Left cardiac atrium (tissue), 4 donors: ENCODE measurements around the gene ZFP3. TPM values are rescaled to one million over a fixed set of nuclear protein-coding genes. Genes with fewer than 3 reads are reported as not detected.
"Not testable (repeated sequence)": the region's sequence is repeated elsewhere in the genome, so short reads cannot be mapped to it uniquely, and the experiment has no call there.

Source experiments
- ATAC-seq, 2 donors: fragments of 200-7000 bp; cut with Tn5 transposase; one replicate each; pipeline ENCODE4 v1.9.1; 2020; ENCODE audit warnings: mild to moderate bottlenecking in 2 of 2, moderate library complexity in 2 of 2
- DNase-seq: peaks from one replicate; pipeline ENCODE4 v3.0.0-alpha.2; 2020
- intact Hi-C, 2 donors: fragments of 100-400 bp; cut with DNase I; formaldehyde crosslinking; loops; one replicate each; pipeline versions ENCODE4 v1.14.1 to v1.15.1; 2022 to 2023
- total RNA-seq, 2 donors: library from RNA; stranded (reverse); fragmentation: NEBNext Ultra II Directional; extraction: Animal tissue kit (Norgen Biotek cat#: 25700); gene quantifications; one replicate each; pipeline ENCODE4 v1.2.1, GENCODE V29; 2021
- donor health status: DM: no; HTN: yes; CAD: no.
- donor health status: DM: no; HTN: yes; CAD: no; lungs with severe emphysema.
- donor health status: DM: yes; HTN: yes; CAD: no.
- donor health status: Dilated cardiomyopathy.

ZFP3 gene
- total RNA-seq, 2 donors from 2014 or later, result 8.6 to 12.5 TPM

GRCh38 chr17:5069724-5070123 is 8.5 kb upstream of the ZFP3 start:
- no peak for DNase-seq
- ATAC-seq, result no peak
- intact Hi-C loops, result loop anchor here in 1 of 2 donors (10.0 kb wide), 1 partner anchor 155 kb away; no protein-coding TSS in a partner anchor

DNA sequence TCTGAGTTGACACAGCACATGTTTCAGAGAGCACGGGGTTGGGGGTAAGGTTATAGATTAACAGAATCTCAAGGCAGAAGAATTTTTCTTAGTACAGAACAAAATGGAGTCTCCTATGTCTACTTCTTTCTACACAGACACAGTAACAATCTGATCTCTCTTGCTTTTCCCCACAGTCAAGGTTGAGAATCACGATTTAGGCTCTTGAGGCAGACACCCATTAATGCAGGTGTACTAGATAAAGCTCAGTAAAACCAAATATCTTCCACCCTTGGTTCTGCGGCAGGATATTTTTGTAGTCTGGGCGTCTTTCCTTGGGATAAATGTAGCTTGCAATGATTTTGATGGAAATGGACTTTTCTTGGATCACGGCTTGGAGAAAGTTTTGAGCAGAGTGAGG is 2.8 kb upstream of the ZFP3 start:
- intact Hi-C loops, result not testable (repeated sequence)

DNA sequence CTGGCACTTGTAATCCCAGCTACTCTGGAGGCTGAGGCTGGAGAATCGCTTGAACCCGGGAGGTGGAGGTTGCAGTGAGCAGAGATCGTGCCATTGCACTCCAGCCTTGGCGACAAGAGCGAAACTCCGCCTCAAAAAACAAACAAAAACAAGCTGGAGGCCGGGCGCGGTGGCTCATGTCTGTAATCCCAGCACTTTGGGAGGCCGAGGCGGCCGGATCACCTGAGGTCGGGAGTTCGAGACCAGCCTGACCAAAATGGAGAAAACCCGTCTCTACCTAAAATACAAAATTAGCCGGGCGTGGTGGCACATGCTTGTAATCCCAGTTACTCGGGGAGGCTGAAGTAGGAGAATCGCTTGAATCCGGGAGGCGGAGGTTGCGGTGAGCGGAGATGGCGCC is 992 bp upstream of the ZFP3 start:
- intact Hi-C loops, DNase-seq, ATAC-seq: not testable (repeated sequence)

More for the DNA sequence above, 2.8 kb upstream of the ZFP3 start:
- not testable (repeated sequence) for DNase-seq, ATAC-seq

DNA sequence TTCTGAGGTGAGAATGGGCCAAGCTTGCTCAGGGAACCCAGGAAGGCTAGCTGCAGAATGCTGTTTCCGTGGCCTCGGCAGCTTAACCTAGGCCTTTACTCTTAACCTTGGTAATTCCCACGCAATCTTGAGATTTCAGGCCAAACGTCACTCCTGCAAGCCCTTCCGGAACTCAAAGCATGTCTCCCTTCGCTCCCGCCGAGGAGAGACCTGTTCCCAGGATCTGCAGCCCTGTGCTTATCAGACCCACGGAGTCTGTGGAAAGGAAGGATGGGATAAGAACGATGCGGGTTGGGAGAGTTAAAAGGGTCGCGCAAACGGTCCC is 524 bp upstream of the ZFP3 start:
- peak; percentile 29 for DNase-seq
- peak; percentile 29 to 43 for ATAC-seq
- intact Hi-C loops, result no loop called here

DNA sequence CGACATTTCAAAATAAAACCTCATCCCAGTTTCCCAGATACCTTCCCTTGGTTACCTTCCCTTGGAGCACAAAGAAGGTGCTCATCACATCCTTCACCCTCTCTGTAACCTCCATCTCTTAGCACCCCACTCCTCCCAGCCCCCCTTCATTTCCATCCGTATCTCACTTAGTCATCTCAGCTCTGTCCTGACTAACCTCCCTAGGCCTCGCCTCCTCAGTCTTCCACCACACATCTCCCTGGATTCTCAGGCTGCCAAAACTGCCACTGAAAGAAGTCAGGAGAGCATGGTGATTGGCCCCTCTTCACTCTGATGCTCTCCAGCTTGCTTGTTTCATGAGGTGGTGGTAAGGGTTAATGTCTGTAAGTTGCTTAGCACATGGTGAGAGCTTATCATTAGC is 2.3 kb downstream of the ZFP3 start:
- ATAC-seq, result no peak
- intact Hi-C loops, result no loop called here

DNA sequence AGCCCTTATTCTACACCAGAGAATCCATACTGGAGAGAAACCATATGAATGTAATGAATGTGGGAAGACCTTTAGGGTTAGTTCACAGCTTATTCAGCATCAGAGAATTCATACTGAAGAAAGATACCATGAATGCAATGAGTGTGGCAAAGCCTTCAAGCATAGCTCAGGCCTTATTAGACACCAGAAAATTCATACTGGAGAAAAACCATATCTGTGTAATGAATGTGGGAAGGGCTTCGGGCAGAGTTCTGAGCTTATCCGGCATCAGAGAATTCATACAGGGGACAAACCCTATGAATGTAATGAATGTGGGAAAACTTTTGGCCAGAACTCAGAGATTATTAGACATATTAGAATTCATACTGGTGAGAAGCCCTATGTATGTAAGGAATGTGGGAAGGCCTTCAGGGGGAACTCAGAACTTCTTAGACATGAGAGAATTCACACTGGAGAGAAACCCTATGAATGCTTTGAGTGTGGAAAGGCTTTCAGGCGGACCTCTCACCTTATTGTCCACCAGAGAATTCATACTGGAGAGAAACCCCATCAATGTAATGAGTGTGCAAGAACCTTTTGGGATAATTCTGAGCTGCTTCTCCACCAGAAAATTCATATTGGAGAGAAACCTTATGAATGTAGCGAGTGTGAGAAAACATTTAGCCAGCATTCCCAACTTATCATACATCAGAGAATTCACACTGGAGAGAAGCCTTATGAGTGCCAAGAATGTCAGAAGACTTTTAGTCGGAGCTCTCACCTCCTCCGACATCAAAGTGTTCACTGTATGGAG is 14.1 kb downstream of the ZFP3 start:
- ATAC-seq (no peak), DNase-seq (no peak)
- intact Hi-C loops, result no loop called here

More for the DNA sequence above, 2.3 kb downstream of the ZFP3 start:
- DNase-seq, result no peak

- no peak for ATAC-seq
- intact Hi-C loops, result no loop called here
- DNase-seq, result no peak
Observed at GRCh38 chr17:5096731-5097100, 18.4 kb downstream of the ZFP3 start.

GRCh38 chr17:5097101-5097834 is 19.0 kb downstream of the ZFP3 start:
- intact Hi-C loops, result no loop called here
- ATAC-seq (peak; percentile 92 to 95), DNase-seq (peak; percentile 83)

DNA sequence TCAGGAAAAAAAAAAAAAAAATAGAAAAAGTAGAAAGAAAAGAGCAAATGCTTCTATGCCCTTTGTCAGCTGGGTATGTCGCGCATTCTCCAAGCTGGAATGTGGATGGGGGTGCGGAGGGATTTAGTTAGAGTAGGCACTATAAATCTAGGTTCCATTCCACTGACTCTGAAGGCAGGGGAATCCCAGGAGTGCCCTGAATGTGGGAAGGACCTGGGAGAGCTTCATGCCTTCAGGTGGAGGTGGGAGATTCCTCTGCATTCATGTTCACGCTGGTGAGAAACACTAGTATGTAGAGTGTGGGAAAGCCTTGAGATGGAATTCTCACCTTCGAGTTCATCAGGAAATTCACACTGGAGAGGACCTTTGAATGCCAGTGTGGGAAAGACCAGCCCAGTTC is 21.0 kb downstream of the ZFP3 start:
- intact Hi-C loops, result no loop called here
- DNase-seq (no peak), ATAC-seq (no peak)

GRCh38 chr17:5100832-5101231 is 22.6 kb downstream of the ZFP3 start:
- ATAC-seq, result no peak
- intact Hi-C loops, result loop anchor here in 1 of 2 donors (10.0 kb wide), 1 partner anchor 84 kb away; no protein-coding TSS in a partner anchor
- no peak for DNase-seq

DNA sequence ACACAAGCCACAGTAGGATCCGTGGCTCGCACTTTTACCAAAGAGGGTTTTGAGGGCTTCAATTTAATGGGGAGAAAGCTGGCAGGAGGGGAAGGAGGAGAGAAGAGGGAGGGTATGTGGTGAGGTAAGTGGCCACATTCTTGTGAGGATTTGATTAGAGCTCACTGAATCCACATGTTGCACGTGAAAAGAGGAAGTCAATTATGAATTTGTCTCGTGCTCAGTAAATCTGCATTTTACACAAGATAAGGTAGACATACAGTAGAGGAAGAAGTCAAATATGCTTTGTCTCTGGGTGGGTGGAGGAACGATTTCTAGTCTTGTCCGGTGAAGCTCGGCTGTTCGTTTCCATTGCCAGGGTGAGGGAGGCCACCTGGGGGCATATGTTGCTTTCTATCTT is 32.5 kb downstream of the ZFP3 start:
- DNase-seq (no peak), ATAC-seq (no peak)
- intact Hi-C loops, result no loop called here

DNA sequence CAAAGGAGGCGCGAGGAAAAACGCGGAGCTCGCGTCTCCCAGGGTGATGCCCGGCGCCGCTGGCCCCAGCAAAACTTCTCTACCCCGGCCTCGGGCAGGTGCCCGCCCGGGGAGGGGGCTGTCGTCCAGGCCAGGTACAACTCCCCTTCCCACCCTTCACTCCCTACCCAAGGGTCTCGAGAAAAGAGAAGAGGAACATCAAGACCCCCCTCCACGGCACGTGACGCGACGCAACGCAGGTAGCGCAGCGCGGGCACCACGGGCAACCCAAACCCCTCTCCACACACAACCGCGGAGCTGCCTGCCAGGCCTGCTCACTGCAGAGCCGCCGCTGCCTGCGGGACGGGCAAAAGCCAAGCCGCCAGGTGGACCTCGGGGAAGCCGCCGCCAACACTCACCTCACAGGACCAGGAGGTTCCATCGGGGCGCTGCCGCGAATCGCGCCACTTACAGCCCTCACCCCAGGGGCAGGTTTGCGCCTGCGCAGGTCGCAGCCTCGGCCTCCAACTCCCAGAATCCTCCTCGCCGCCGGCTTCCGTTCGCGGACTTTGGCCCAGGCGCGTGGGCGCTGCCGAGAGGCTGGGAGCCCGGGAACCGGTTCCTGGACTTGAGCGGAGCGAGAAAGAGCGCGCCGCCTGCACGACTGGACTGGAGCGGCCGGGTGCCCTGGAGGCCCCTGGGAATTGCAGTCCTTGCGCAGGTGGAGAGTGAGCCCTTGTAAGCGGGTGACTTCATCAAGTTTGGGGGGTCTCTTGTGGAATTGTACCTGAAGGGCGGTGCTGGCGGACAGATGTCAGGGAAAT is 33.3 kb downstream of the ZFP3 start, which contains the start of gene ZNF232:
ZNF232 (minus strand) TSS at position 477 of the 803 bp plus-strand sequence; CDS start at position 421, 56 bp downstream.
- ATAC-seq, result peak; percentile 98
- DNase-seq, result peak; percentile 97
- intact Hi-C loops, result no loop called here

DNA sequence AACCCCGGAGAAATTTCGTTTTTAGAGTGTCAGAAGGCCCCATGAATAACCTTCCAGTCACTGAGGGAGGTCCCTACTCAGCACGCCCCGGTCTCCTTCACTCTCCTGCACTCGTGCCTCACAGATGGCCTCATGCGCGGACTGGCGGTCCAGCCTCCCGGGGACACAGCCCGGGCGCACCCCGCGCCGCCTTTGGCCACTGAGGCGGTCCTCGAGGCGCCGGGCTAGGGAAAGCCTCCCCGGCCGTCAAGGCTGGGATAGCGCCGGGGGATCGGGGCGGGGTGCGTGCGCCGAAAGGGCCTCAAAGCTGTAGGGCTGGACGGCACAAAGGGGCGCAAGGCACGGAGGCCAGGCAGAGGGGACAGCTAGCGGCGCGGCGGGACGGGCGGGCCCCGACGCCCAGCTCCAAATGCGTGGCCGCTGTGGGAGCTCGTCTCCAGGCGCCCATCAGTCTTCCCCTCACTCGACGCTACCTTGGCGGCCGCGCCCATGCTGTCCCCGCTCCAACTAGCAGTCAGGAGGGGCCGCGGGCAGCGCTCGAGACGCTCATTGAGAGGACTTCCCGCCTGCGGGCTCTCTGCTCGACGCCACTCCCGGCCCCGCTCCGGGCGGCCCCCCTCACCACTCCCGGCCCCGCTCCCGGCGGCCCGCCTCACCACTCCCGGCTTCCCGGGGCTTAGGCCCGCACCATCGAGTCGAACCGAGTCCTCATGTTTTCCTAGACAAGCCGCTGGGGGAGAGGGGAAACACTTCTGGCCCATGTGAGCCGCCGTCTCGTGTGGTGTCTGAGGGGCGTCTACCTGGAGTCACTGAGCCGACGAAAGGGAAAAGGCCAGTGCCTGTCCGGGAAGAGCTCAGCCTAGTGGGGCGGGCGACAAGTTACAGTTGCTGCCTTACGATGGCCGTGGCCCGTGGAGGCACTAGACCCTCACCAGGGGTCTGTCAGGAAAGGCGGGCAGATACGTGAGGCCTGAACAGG is 37.7 kb downstream of the ZFP3 start, which contains the start of gene USP6:
USP6 (plus strand) TSS at position 360 of the 979 bp plus-strand sequence. CDS start 14,336 bp downstream, outside the sequence.
- DNase-seq (no peak), ATAC-seq (no peak)
- intact Hi-C loops, result no loop called here

GRCh38 chr17:5118219-5118618 is 40.0 kb downstream of the ZFP3 start:
- intact Hi-C loops, result no loop called here
- ATAC-seq, result no peak
- no peak for DNase-seq

- intact Hi-C loops, result no loop called here
- DNase-seq (no peak), ATAC-seq (no peak)
Observed at GRCh38 chr17:5120036-5120435, 41.8 kb downstream of the ZFP3 start.

- intact Hi-C loops, ATAC-seq, DNase-seq: not testable (repeated sequence)
Observed at GRCh38 chr17:5120436-5121185, 42.3 kb downstream of the ZFP3 start.

DNA sequence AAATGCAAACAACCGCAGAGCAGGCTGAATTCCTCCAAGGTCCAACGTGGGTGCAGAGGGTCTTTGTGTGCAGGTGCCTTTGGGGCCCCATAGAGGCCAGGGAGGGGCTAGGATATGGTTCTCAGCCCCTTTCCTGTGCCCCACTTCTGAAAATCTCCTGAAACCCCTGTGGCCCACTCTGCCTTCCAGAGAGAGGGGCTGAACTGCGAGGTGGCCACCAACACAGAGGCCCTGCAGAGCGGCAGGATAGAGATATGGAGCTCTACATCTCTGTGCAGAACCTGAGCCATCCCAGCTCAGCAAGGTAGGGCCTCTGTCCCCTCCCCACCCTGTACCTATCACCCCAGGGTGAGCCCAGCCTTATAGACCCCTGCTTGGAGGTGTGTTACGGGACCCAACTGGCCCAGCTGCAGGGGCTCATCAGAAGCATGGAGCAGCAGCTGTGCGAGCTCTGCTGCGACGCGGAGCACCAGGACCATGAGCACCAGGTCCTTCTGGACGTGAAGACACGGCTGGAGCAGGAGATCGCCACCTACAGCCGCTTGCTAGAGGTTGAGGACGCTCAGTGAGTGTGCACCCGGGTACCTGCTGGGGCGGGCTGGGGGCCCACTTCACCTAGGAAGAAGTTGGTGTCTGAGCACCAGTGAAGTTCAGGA is 43.0 kb downstream of the ZFP3 start:
- ATAC-seq, result no peak
- DNase-seq, result no peak
- intact Hi-C loops, result no loop called here
